Endothelial cell of umbilical vein (primary cell): ENCODE results near the gene CCDC97. TPM values are rescaled to one million over a fixed set of nuclear protein-coding genes. Genes with fewer than 3 reads are reported as not detected.

Experiments
- BruUV-seq: library from RNA; stranded (reverse); fragments of 400-500 nt; replicated peaks from 2 replicates; lab custom pipeline; 2021; lab: Mats Ljungman, UMichigan
- CTCF ChIA-PET: fragments of 300-600, 350-600 bp; sonication (Branson Sonifier 250); formaldehyde crosslinking; loops from one replicate; lab custom pipeline; 2021; ENCODE audit warnings: antibody characterized with exemption, inconsistent platforms; lab: Charles Lee
- POLR2A ChIA-PET: fragments of 300-600, 350-600 bp; sonication (Branson Sonifier 250); formaldehyde crosslinking; loops from one replicate; lab custom pipeline; 2021; ENCODE audit warnings: antibody characterized with exemption, inconsistent platforms; lab: Charles Lee
- DNase-seq: peaks from one replicate; pipeline ENCODE4 v3.0.0-alpha.2; 2011; ENCODE audit warnings: low read depth, low spot score
- FAIRE-seq: peaks from 2 replicates; lab custom pipeline; 2011; peaks lifted over from hg19 to GRCh38; lab: Jason Lieb, UNC
- H2AFZ ChIP-seq: 2 replicates; pipeline ENCODE4 v1.6.0; 2012; ENCODE audit warnings: low read depth, low read length, control low read depth, inconsistent platforms
- H3K27ac ChIP-seq: 2 replicates; pipeline ENCODE4 v1.5.1; 2011; ENCODE audit warnings: low read depth, mild to moderate bottlenecking, control low read depth, low read length, moderate library complexity; ENCODE audit not compliant: insufficient read depth
- H3K27me3 ChIP-seq, 2 experiments: 2 replicates each; pipeline versions ENCODE4 v1.6.0 to v1.6.1; 2011; ENCODE audit warnings: low read length in 2 of 2, mixed read lengths in 1 of 2; ENCODE audit not compliant: control insufficient read depth in 2 of 2, insufficient read depth in 2 of 2
- H3K36me3 ChIP-seq, 2 experiments: 2 replicates in 1 of 2; 3 replicates in 1 of 2; pipeline ENCODE4 v1.5.1; 2011; ENCODE audit warnings: low read length in 2 of 2, mild to moderate bottlenecking in 1 of 2, moderate library complexity in 1 of 2; ENCODE audit not compliant: control insufficient read depth in 2 of 2, insufficient read depth in 2 of 2; ENCODE audit errors: extremely low read depth in 1 of 2
- H3K4me1 ChIP-seq: 3 replicates; pipeline ENCODE4 v1.5.1; 2011; ENCODE audit warnings: mild to moderate bottlenecking, low read length; ENCODE audit not compliant: control insufficient read depth, insufficient read depth; ENCODE audit errors: extremely low read depth
- H3K4me2 ChIP-seq: 2 replicates; pipeline ENCODE4 v1.6.1; 2011; ENCODE audit warnings: low read length, control low read depth, mixed read lengths; ENCODE audit not compliant: insufficient read depth
- H3K4me3 ChIP-seq, 3 experiments: fragments of 200-600 bp in 1 of 3; sonication (generic), shearing (Covaris generic) in 1 of 3; replicated peaks in 1 of 3; 2 replicates each; pipeline ENCODE4 v1.5.1; 2011 to 2016; ENCODE audit warnings: control low read depth in 3 of 3, low read length in 3 of 3, mild to moderate bottlenecking in 2 of 3, inconsistent platforms in 1 of 3, low read depth in 1 of 3, moderate library complexity in 1 of 3; ENCODE audit not compliant: insufficient read depth in 1 of 3
- H3K79me2 ChIP-seq: 2 replicates; pipeline ENCODE4 v1.6.0; 2012; ENCODE audit warnings: low read length, inconsistent platforms; ENCODE audit not compliant: control insufficient read depth, insufficient read depth
- H3K9ac ChIP-seq: replicated peaks from 2 replicates; pipeline ENCODE3; 2011; ENCODE audit warnings: low read length, control low read depth; ENCODE audit not compliant: insufficient read depth; ENCODE audit errors: extremely low read depth
- H3K9me1 ChIP-seq: replicated peaks from 3 replicates; pipeline ENCODE4 v1.6.0; 2011; ENCODE audit warnings: mild to moderate bottlenecking, low read length; ENCODE audit not compliant: control insufficient read depth, insufficient read depth; ENCODE audit errors: extremely low read depth
- H3K9me3 ChIP-seq: replicated peaks from 2 replicates; pipeline ENCODE4 v1.5.1; 2012; ENCODE audit warnings: low read length, inconsistent platforms; ENCODE audit not compliant: control insufficient read depth, insufficient read depth
- H4K20me1 ChIP-seq: replicated peaks from 2 replicates; pipeline ENCODE3; 2011; ENCODE audit warnings: mild to moderate bottlenecking, low read length; ENCODE audit not compliant: control insufficient read depth, insufficient read depth; ENCODE audit errors: extremely low read depth
- CTCF ChIP-seq, 2 donors: IDR thresholded peaks; 1 replicate in 1 of 2; 2 replicates in 1 of 2; pipeline ENCODE4 v1.5.1; 2011; ENCODE audit warnings: low read length in 2 of 2, mild to moderate bottlenecking in 2 of 2, moderate library complexity in 2 of 2, control low read depth in 1 of 2, inconsistent platforms in 1 of 2, low read depth in 1 of 2; ENCODE audit not compliant: insufficient read depth in 1 of 2; ENCODE audit errors: extremely low read depth in 1 of 2
- EZH2 ChIP-seq: IDR thresholded peaks from 2 replicates; pipeline ENCODE4 v1.6.1; 2012; ENCODE audit warnings: borderline replicate concordance, low read depth, mild to moderate bottlenecking, moderate library complexity, low read length, inconsistent platforms; ENCODE audit not compliant: severe bottlenecking
- FOS ChIP-seq: IDR thresholded peaks from 2 replicates; pipeline ENCODE4 v1.6.1; 2011; ENCODE audit warnings: mild to moderate bottlenecking, low read length, moderate library complexity, borderline replicate concordance; ENCODE audit not compliant: insufficient read depth
- GATA2 ChIP-seq: IDR thresholded peaks from 2 replicates; pipeline ENCODE4 v1.7.0; 2011; ENCODE audit warnings: low read depth, mild to moderate bottlenecking, moderate library complexity, mixed read lengths, low read length; ENCODE audit not compliant: insufficient read length, insufficient read depth
- JUN ChIP-seq: IDR thresholded peaks from 2 replicates; pipeline ENCODE4 v1.6.1; 2011; ENCODE audit warnings: borderline replicate concordance, low read depth; ENCODE audit not compliant: insufficient read length, insufficient read depth
- MAX ChIP-seq: IDR thresholded peaks from 2 replicates; pipeline ENCODE4 v1.6.1; 2011; ENCODE audit not compliant: insufficient read depth, insufficient read length
- MYC ChIP-seq: IDR thresholded peaks from one replicate; pipeline ENCODE4 v1.6.1; 2011; ENCODE audit warnings: mild to moderate bottlenecking, low read depth, low read length
- POLR2A ChIP-seq: IDR thresholded peaks from 2 replicates; pipeline ENCODE4 v1.6.1; 2012; ENCODE audit warnings: low read depth, mild to moderate bottlenecking, control low read depth, low read length
- POLR2AphosphoS5 ChIP-seq: IDR thresholded peaks from 2 replicates; pipeline ENCODE4 v1.6.1; 2012; ENCODE audit warnings: low read depth, mild to moderate bottlenecking, control low read depth, low read length, moderate library complexity; ENCODE audit not compliant: insufficient read depth
- dilution Hi-C: fragments of 300-500 bp; cut with MboI; formaldehyde crosslinking; loops from one replicate; pipeline ENCODE4 v1.15.0; 2019; ENCODE audit warnings: low sequenced_read_pairs; ENCODE audit not compliant: extremely low pct_ligation_motif_present
- intact Hi-C: fragments of 100-400 bp; cut with micrococcal nuclease; formaldehyde crosslinking; loops from one replicate; pipeline ENCODE4 v1.10.0; 2022
- polyA plus RNA-seq, 4 experiments: library from polyadenylated mRNA; depleted of rRNA in 3 of 4; stranded (reverse) in 3 of 4; unstranded in 1 of 4; fragments of >200 nt; gene quantifications; 2 replicates each; pipeline versions ENCODE4 v1.2.1 to v1.2.3, GENCODE V29; 2011 to 2012; ENCODE audit warnings: missing spikeins in 1 of 4
- total RNA-seq: library from RNA; stranded (reverse); gene quantifications from 2 replicates; pipeline ENCODE4 v1.2.3, GENCODE V29; 2021

Gene CCDC97
- total and polyA plus RNA-seq, 2 donors (not counting 3 experiments of a cell fraction or from before 2014, with no cell fraction given): 20.7 to 27.2 TPM

GRCh38 chr19:41295499-41295898, 14.5 kb upstream of the CCDC97 start:
- dilution Hi-C loops: no loop called here
- CTCF ChIA-PET: interaction anchor here (0.9 kb wide), 1 partner anchor 13 kb away, joined by 3 read pairs; no protein-coding TSS in a partner anchor
- Histone ChIP-seq H4K20me1 (no peaks in the 10 kb centered on the region), H3K9me3 (no peaks in the 10 kb centered on the region), H3K4me2 (no peak overlapping the region), H3K4me3 (no peak overlapping the region), H3K27me3 (no peaks in the 10 kb centered on the region), H3K4me1 (no peaks in the 10 kb centered on the region), H3K27ac (no peak overlapping the region), H2AFZ (no peak overlapping the region), H3K79me2 (peaks cover 2% of the 10 kb centered on the region), H3K9ac (no peak overlapping the region), H3K9me1 (no peaks in the 10 kb centered on the region), H3K36me3 (peaks cover 54 to 82% of the 10 kb centered on the region in 2 experiments)
- FAIRE-seq (no peak), DNase-seq (no peak)
- no peak for TF ChIP-seq GATA2
- TF ChIP-seq POLR2AphosphoS5: no peak
- no peak for TF ChIP-seq MAX
- no peak for TF ChIP-seq FOS
- TF ChIP-seq JUN: no peak
- no peak for TF ChIP-seq CTCF (IDR thresholded peaks at IDR 0.05; ENCODE audit: extremely low read depth in 1 of 2, insufficient read depth in 1 of 2, low read depth in 1 of 2, low read length in 2 of 2)
- TF ChIP-seq MYC: no peak
- no peak for TF ChIP-seq EZH2
- no peak for TF ChIP-seq POLR2A
- POLR2A ChIA-PET: no interaction called here
- BruUV-seq: no TSS peak
- intact Hi-C loops: no loop called here
